Large intestine (tissue), 3 donors: ENCODE measurements around the gene BCAS4. TPM values are rescaled to one million over a fixed set of nuclear protein-coding genes. Genes with fewer than 3 reads are reported as not detected.

Experiments used
- DNase-seq, 2 donors: peaks; one replicate each; pipeline versions ENCODE4 v3.0.0 to v3.0.0-alpha.2; 2013
- H3K27ac ChIP-seq: one replicate; pipeline ENCODE4 v1.5.1; 2013; ENCODE audit warnings: low read length
- H3K27me3 ChIP-seq: 2 replicates; pipeline ENCODE4 v1.6.1; 2013; ENCODE audit warnings: low read length; ENCODE audit not compliant: control insufficient read depth, insufficient read depth
- H3K36me3 ChIP-seq: 2 replicates; pipeline ENCODE4 v1.6.1; 2013; ENCODE audit warnings: low read length; ENCODE audit not compliant: control insufficient read depth, insufficient read depth
- H3K4me1 ChIP-seq: one replicate; pipeline ENCODE4 v1.6.1; 2013; ENCODE audit warnings: low read length; ENCODE audit not compliant: control insufficient read depth, insufficient read depth
- H3K4me3 ChIP-seq: one replicate; pipeline ENCODE4 v1.5.1; 2013; ENCODE audit warnings: low read length
- H3K9me3 ChIP-seq: one replicate; pipeline ENCODE4 v1.6.1; 2013; ENCODE audit warnings: mild to moderate bottlenecking, low read depth, low read length, moderate library complexity; ENCODE audit not compliant: control insufficient read depth
- WGBS: methylation state at CpG from one replicate; pipeline ENCODE4 v1.1.5; 2013; ENCODE audit warnings: low lambda C conversion rate; ENCODE audit not compliant: insufficient coverage; 5-methylcytosine and 5-hydroxymethylcytosine counted together
- polyA plus RNA-seq: library from polyadenylated mRNA; unstranded; fragments of 120-200 nt; gene quantifications from one replicate; pipeline ENCODE4 v1.2.1, GENCODE V29; 2013

The BCAS4 gene
- polyA plus RNA-seq, 1 donor = 3.4 TPM

DNA sequence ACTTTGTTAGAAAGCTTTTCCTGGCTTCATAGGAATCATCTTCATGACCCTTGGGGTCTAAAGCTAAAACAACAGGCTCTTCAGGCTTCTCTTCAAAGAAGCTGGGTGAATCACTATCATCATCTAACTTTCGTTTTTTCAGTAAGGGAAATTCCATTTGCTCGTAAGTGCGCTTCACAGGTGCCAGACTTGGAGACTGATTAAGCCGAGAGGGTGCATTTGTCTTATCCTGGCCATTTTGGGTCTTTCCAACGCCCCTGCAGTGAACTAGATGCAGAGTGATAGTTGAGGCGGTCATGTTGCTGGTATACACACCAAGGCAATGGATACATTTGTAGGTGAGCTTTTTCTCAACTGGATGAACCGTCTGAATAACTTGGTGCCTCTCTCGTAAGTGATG, 97.5 kb downstream of the BCAS4 start:
- Histone ChIP-seq H3K27me3 (no peaks in the 10 kb centered on the region), H3K36me3 (peaks cover 59% of the 10 kb centered on the region), H3K4me1 (no peaks in the 10 kb centered on the region), H3K27ac (no peak overlapping the region), H3K4me3 (no peak overlapping the region), H3K9me3 (no peaks in the 10 kb centered on the region)
- DNase-seq = no peak
- WGBS = no CpG with 5 or more reads among the region's 8 CpGs

DNA sequence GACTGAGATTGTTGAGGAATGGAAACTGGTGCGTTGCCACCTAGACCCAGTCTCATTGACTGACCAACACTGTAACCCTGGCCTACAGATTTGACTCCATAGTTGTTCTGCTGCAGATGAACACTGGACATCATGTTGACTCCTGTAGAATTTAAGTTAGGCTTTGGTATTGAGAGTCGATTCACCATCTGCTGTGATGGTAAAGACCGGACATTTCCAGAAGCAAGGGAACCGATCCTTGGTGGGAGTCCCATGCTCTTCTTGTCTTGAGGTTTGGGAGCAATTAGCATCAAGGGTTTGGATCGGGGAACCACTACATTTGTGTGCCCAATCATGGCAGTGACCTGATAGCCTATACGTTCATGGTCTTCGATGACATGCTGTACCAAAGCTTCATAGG, 98.8 kb downstream of the BCAS4 start:
- Histone ChIP-seq H3K27me3 (no peaks in the 10 kb centered on the region), H3K27ac (no peak overlapping the region), H3K4me1 (no peaks in the 10 kb centered on the region), H3K36me3 (peaks cover 65% of the 10 kb centered on the region), H3K4me3 (no peak overlapping the region), H3K9me3 (no peaks in the 10 kb centered on the region)
- DNase-seq = no peak
- no CpG with 5 or more reads among the region's 7 CpGs for WGBS

DNA sequence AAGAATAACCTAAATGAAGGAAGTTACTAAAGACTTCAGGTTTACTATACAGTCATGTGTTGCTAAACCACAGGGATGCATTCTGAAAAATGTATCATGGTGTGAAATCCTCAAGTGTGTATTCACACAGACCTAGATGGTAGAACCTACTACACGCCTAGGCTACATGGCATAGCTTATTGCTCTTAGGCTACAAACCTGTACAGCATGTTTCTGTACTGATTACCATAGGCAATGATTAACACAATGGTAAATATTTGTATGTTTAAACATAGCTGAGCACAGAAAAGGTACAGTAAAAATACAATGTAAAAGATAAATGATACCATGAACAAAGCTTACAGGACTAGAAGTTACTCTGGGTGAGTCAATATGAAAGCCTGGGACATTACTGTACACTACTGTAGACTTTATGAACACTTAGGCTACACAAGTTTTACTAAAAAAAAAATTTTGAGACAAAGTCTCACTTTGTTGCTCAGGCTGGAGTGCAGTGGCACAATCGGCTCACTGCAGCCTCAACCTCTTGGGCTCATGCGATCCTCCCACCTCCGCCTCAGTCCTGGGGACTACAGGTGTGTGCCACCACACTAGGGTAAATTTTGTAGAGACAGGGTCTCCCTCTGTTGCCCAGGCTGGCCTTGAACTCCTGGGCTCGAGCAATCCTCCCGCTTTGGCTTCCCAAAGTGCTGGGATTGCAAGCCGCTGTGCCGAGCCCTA, 100.4 kb downstream of the BCAS4 start:
- Histone ChIP-seq H3K27ac (no peak overlapping the region), H3K36me3 (peaks cover 70% of the 10 kb centered on the region), H3K4me3 (no peak overlapping the region), H3K27me3 (no peaks in the 10 kb centered on the region), H3K9me3 (no peaks in the 10 kb centered on the region), H3K4me1 (no peaks in the 10 kb centered on the region)
- 100% methylated on average over 1 of the region's 8 CpGs for WGBS
- peak in 1 of 2 donors; percentile 52 for DNase-seq

DNA sequence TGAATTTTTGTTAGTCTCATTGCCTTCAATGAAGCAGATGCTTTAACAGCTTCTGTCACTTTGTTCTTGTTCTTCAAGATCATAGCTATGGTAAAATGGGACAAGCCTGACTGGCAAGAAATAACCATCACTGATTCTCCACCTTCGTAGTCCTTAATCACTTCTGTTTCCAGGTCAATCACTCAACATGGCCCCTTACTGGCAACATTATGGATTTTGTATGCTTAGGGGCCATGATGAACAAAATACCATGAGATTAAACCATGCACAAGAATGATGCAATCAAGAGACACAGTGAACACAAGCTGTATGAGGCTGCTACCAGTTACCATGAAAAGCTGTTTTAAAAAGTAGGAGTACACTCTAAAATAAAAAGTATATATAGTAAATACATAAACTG, 103.6 kb downstream of the BCAS4 start:
- Histone ChIP-seq H3K27me3 (no peaks in the 10 kb centered on the region), H3K27ac (no peak overlapping the region), H3K4me3 (no peak overlapping the region), H3K4me1 (no peaks in the 10 kb centered on the region), H3K9me3 (no peaks in the 10 kb centered on the region), H3K36me3 (peaks cover 63% of the 10 kb centered on the region)
- DNase-seq = no peak
- 83% methylated on average over 1 of the region's 1 CpG for WGBS

DNA sequence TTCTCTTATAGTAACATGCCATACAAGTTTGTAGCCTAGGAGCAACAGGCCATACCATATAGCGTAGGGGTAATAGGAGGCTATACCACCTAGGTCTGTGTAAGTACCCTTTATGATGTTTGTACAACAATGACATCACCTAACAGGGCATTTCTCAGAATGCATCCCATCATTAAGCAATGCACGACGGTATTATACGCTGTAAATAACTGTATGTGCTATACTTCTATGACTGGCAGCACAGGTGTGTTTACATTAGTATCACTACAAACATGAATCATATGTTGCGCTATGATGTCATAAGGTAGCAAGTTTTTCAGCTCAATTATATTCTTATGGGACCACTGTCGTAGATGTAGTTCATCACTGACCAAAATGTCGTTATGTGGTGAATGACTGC, 105.4 kb downstream of the BCAS4 start:
- Histone ChIP-seq H3K4me3 (no peak overlapping the region), H3K4me1 (no peaks in the 10 kb centered on the region), H3K9me3 (no peaks in the 10 kb centered on the region), H3K36me3 (peaks cover 57% of the 10 kb centered on the region), H3K27me3 (no peaks in the 10 kb centered on the region), H3K27ac (no peak overlapping the region)
- no CpG with 5 or more reads among the region's 7 CpGs for WGBS
- no peak for DNase-seq

DNA sequence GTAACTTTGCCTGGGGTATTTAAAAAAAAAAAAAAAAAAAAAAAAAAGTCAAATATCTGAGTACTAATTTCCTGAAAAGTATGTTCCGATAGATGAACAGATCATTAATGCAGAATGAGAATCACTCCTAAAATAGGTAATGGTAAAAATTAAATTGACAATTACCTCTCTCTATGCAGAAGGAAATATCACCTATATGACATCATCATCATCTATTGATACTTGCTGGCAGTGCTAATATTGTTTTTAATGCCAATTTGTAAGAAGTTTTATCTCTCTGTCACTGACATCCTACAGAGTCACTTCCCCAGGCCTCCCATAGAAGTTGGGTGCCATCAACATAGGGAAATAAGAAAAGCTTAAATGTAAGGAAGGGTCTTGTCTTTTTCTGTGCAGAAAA, 106.4 kb downstream of the BCAS4 start:
- Histone ChIP-seq H3K9me3 (no peaks in the 10 kb centered on the region), H3K4me3 (no peak overlapping the region), H3K27ac (no peak overlapping the region), H3K4me1 (no peaks in the 10 kb centered on the region), H3K27me3 (no peaks in the 10 kb centered on the region), H3K36me3 (peaks cover 57% of the 10 kb centered on the region)
- WGBS = 100% methylated on average over 1 of the region's 1 CpG
- DNase-seq = no peak

DNA sequence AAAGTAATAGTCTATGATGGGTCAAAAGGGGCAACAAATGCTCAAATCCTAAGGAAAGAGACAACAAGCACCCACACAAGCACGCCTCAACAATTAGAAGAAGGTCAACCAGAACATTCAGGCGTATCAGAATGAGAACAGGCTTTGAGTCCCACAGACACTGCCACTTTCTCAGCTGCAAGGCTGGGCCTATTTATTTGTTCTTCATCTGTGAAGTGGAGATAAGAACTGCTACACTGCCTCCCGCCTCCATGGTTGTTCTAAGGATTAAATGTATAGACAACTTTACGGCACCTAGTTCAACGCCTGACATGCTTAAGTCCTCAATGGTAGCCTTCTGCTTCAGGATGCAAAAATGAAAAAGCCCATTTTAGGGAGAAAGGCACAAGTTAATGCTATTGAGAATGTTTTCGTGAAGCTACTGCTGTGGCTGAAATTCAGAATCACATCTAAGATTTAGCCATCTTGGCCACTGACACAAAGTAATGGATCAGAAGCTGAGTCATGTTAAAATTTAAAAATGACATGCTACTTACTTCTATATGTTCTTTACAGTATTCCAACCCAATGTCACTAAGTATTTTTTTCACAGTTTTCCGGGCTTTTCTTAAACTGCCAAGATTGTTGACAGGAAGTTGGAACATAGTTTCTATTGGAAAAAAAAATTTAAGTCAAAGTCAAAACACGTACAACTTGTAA, 108.6 kb downstream of the BCAS4 start:
- no peak for DNase-seq
- Histone ChIP-seq H3K9me3 (no peaks in the 10 kb centered on the region), H3K4me3 (no peak overlapping the region), H3K36me3 (peaks cover 40% of the 10 kb centered on the region), H3K4me1 (no peaks in the 10 kb centered on the region), H3K27ac (no peak overlapping the region), H3K27me3 (no peaks in the 10 kb centered on the region)
- WGBS = 92% methylated on average over 2 of the region's 8 CpGs

DNA sequence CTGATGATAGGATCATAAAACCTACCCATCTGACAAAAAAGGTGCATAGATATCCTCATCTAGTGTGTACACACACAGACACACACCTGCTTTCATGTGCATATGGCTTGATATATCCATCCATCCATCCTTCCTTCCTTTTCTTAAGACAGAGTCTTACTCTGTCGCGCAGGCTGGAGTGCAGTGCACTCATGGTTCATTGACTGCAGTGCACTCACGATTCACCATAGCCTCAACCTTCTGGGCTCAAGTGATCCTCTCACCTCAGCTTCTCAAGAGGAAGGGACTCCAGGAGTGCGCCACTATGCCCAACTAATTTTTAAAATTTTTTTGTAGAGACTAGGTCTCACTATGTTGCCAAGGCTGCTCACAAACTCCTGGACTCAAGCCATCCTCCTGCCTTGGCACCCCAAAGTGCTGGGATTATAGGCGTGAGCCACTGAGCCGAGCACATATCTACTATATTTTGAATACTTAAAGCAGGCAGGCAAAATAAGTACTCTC, 109.3 kb downstream of the BCAS4 start:
- H3K4me1 ChIP-seq = no peaks in the 10 kb centered on the region
- no peaks in the 10 kb centered on the region for H3K9me3 ChIP-seq
- DNase-seq = no peak
- H3K27me3 ChIP-seq = no peaks in the 10 kb centered on the region
- H3K36me3 ChIP-seq = peaks cover 34% of the 10 kb centered on the region
- H3K27ac ChIP-seq = no peak overlapping the region
- H3K4me3 ChIP-seq = no peak overlapping the region
- no CpG with 5 or more reads among the region's 6 CpGs for WGBS

DNA sequence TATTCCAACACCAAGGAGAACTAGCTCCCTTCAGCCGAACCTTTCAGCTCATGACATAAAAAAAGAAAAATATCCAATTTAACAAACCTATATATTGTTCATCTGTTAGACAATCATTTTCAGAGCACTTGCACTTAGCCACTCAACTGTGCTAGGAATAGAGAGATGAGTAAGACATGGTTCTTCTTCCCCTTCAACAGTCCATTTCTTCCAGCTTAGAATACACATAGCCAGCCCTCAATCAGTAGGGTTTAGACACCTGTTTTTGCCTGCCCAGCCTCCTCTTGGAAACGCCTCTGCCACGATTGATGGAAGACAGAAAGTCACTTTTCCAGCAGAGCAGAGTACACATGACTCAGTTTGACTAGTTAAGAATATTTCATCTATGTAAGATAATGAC, 114.6 kb downstream of the BCAS4 start:
- Histone ChIP-seq H3K4me1 (peaks cover 6% of the 10 kb centered on the region), H3K4me3 (no peak overlapping the region), H3K27me3 (no peaks in the 10 kb centered on the region), H3K36me3 (peaks cover 11% of the 10 kb centered on the region), H3K27ac (no peak overlapping the region), H3K9me3 (no peaks in the 10 kb centered on the region)
- WGBS = no CpG with 5 or more reads among the region's 3 CpGs
- DNase-seq = no peak

DNA sequence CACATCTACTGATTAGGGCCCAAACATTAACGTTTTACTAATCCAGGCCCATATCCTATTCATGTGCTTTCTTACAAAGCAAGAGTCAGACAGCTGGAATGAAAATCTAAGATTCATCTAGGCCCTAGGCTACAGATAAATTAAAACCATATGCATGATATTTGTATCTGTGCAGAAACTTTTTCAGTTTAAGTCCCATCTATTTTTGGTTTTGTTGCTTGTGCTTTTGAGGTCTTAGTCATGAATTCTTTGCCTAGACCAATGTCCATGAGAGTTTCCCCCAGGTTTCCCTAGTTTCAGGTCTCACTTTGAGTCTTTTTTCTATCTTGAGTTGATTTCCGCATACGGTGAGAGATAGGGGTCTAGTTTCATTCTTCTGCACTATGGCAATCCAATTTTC, 116.2 kb downstream of the BCAS4 start:
- no peaks in the 10 kb centered on the region for H3K27me3 ChIP-seq

More for the DNA sequence above, 116.2 kb downstream of the BCAS4 start:
- no peak overlapping the region for H3K4me3 ChIP-seq
- H3K27ac ChIP-seq = peak overlapping the region; percentile 26
- H3K36me3 ChIP-seq = peaks cover 11% of the 10 kb centered on the region
- peaks cover 14% of the 10 kb centered on the region for H3K4me1 ChIP-seq
- no CpG with 5 or more reads among the region's 3 CpGs for WGBS
- DNase-seq = no peak
- H3K9me3 ChIP-seq = no peaks in the 10 kb centered on the region
